Ishikawa (cell line): ENCODE measurements around the gene TBCD.

Experiments used
- CEBPB ChIP-seq: IDR thresholded peaks from 2 replicates; pipeline ENCODE4 v1.6.1; 2012
- CREB1 ChIP-seq: IDR thresholded peaks from 2 replicates; pipeline ENCODE4 v1.6.1; 2012; ENCODE audit warnings: low read depth
- EGR1 ChIP-seq: IDR thresholded peaks from 2 replicates; pipeline ENCODE4 v1.6.1; 2012
- EP300 ChIP-seq: IDR thresholded peaks from 2 replicates; pipeline ENCODE4 v1.6.1; 2012; ENCODE audit warnings: borderline replicate concordance
- FOXM1 ChIP-seq: IDR thresholded peaks from 2 replicates; pipeline ENCODE4 v1.6.1; 2012; ENCODE audit warnings: low read depth, borderline replicate concordance
- MAX ChIP-seq: IDR thresholded peaks from 2 replicates; pipeline ENCODE4 v1.6.1; 2012
- NFIC ChIP-seq: IDR thresholded peaks from 2 replicates; pipeline ENCODE4 v1.6.1; 2012
- RAD21 ChIP-seq: IDR thresholded peaks from 2 replicates; pipeline ENCODE4 v1.6.1; 2012; ENCODE audit warnings: low read depth
- TAF1 ChIP-seq: IDR thresholded peaks from 2 replicates; pipeline ENCODE4 v1.6.1; 2012; ENCODE audit warnings: low read depth, mild to moderate bottlenecking
- TCF12 ChIP-seq: IDR thresholded peaks from 2 replicates; pipeline ENCODE4 v1.6.1; 2012; ENCODE audit warnings: low read depth
- YY1 ChIP-seq: IDR thresholded peaks from 2 replicates; pipeline ENCODE4 v1.6.1; 2012; ENCODE audit warnings: low read depth
- ZBTB7A ChIP-seq: IDR thresholded peaks from 2 replicates; pipeline ENCODE4 v1.6.1; 2012; ENCODE audit warnings: low read depth
- TF ChIP-seq, protein P1 (sequence below): IDR thresholded peaks from 2 replicates; pipeline ENCODE4 v1.6.1; 2012; ENCODE audit warnings: low read depth, mild to moderate bottlenecking

DNA sequence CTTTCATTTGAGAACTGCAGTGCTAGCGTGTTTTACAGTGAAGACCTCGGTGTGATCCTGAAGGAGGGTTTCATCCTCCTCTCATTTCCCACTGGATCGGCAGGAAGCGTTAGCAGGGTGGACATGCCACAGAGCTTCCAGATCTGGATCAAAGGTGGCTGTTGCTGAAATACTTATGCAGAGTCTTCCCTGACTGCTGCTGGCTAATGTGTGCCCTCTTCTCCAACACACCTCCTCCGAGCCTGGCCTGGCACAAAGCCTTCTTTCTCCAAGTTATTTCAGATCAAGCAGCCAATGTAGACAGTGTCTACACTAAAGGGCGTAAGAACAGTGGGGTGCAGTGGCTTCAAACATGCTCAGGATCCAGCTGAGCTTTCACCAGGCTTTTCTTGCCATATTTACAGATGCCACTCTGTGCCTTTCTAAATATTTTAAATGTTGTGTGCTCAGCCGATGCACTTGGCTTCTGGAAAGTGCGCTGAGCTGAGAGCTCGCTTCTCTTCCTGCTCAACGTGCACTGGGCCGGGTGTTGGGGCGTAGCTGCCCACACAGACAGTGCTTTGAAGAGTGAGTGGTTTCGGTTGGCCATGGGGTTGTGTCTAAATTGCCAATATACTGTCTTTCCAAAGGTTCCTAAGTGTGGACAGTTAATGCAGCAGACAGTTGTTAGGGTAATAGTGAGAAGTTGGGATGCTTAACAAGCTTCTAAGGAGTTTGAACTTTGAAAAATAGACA lies 85.9 kb downstream of the TBCD start:
- no peak for TF ChIP-seq TCF12
- TF ChIP-seq MAX, result no peak
- no peak for TF ChIP-seq EP300
- no peak for TF ChIP-seq EGR1
- no peak for TF ChIP-seq CEBPB
- TF ChIP-seq NFIC, result no peak
- TF ChIP-seq, protein P1, sequence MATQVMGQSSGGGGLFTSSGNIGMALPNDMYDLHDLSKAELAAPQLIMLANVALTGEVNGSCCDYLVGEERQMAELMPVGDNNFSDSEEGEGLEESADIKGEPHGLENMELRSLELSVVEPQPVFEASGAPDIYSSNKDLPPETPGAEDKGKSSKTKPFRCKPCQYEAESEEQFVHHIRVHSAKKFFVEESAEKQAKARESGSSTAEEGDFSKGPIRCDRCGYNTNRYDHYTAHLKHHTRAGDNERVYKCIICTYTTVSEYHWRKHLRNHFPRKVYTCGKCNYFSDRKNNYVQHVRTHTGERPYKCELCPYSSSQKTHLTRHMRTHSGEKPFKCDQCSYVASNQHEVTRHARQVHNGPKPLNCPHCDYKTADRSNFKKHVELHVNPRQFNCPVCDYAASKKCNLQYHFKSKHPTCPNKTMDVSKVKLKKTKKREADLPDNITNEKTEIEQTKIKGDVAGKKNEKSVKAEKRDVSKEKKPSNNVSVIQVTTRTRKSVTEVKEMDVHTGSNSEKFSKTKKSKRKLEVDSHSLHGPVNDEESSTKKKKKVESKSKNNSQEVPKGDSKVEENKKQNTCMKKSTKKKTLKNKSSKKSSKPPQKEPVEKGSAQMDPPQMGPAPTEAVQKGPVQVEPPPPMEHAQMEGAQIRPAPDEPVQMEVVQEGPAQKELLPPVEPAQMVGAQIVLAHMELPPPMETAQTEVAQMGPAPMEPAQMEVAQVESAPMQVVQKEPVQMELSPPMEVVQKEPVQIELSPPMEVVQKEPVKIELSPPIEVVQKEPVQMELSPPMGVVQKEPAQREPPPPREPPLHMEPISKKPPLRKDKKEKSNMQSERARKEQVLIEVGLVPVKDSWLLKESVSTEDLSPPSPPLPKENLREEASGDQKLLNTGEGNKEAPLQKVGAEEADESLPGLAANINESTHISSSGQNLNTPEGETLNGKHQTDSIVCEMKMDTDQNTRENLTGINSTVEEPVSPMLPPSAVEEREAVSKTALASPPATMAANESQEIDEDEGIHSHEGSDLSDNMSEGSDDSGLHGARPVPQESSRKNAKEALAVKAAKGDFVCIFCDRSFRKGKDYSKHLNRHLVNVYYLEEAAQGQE, result no peak
- no peak for TF ChIP-seq RAD21
- TF ChIP-seq YY1, result no peak
- no peak for TF ChIP-seq ZBTB7A
- TF ChIP-seq FOXM1, result no peak
- no peak for TF ChIP-seq TAF1
- no peak for TF ChIP-seq CREB1
